GM08714 (cell line): ENCODE data around the gene OPN4.

Source experiments
- H3K4me3 ChIP-seq: fragments of 200-500 bp; sonication (Bioruptor generic); 2 replicates; pipeline ENCODE4 v1.5.1; 2014; ENCODE audit warnings: mild to moderate bottlenecking, low read length, inconsistent platforms
- ZNF274 ChIP-seq: IDR thresholded peaks from 2 replicates; pipeline ENCODE4 v1.6.1; 2012; ENCODE audit warnings: mild to moderate bottlenecking, low read depth, low read length

The OPN4 gene

DNA sequence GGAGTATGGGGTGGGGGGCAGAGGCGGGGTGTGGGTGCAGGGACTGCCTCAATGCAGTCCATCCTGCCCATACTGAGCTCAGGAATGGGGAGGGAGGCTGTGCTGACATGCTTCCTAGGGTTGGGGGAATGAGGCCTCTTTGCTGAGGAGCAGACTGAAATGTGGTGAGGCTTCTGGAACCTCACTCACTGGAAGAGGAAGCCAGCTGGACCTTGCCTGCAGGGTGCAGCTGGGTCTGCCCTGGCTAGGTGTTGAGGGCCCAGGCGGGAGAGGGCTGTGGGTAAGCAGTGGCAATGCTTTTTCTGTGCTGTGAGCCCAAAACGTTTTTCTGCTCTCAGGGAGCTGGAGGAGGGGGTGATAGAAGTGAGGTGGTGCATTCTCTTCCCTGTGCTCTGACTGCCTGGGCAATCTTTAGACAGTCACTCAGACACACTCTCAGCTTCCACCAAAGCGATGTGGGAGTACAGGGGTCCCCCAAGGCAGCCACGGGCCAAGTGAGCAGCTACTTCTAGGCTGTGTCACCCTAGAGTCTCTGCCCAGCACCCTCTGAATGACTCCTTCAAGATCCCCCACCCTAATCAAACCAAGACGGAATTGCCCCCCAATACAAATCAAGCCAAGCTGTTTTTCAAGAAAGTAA lies 60.9 kb downstream of the OPN4 start:
- no peak for TF ChIP-seq ZNF274

DNA sequence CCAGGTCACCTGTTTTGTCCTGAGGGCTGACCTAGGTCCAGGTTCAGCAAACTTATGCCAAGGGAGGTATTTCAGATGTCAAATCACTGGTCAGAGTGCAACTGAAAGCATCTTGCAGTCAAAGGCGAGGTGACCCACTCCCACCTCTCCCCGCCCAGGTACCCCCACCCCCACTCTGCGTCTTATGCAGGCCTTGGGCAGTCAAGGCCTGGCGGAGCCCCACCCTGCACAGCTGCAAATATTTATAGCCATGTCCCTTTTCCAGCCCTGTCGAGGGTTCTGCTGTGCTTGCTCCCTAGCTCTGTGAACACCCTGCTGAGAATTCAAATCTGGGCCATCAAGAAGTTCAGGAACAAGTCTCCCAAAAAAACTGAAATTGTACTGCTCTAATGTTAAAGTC lies 61.5 kb downstream of the OPN4 start:
- no peak overlapping the region for H3K4me3 ChIP-seq
- TF ChIP-seq ZNF274: no peak

More for the DNA sequence above, 60.9 kb downstream of the OPN4 start:
- H3K4me3 ChIP-seq: no peak overlapping the region
